Measurements from ENCODE around the gene ZNRF1.
"Not testable (repeated sequence)": the region's sequence is repeated elsewhere in the genome, so short reads cannot be mapped to it uniquely, and the experiment has no call there.

Gene ZNRF1

GRCh38 chr16:75114946-75115825 lies 116.4 kb downstream of the ZNRF1 start:
- no peak for DNase-seq (ENCODE audit: low read depth)

- no peak for DNase-seq (ENCODE audit: low read depth)
Observed at GRCh38 chr16:75116081-75116910, 117.5 kb downstream of the ZNRF1 start, which contains the start of gene LDHD. Gene LDHD (minus strand): TSS chr16:75116780. CDS start chr16:75116720, 60 bp downstream.

GRCh38 chr16:75116911-75117245 lies 118.1 kb downstream of the ZNRF1 start:
- no peak for DNase-seq (ENCODE audit: low read depth)

GRCh38 chr16:75118943-75119539 lies 120.2 kb downstream of the ZNRF1 start:
- no peak for DNase-seq (ENCODE audit: low read depth)

- DNase-seq (ENCODE audit: low read depth) = no peak
Observed at GRCh38 chr16:75120253-75120652, 121.4 kb downstream of the ZNRF1 start.

- no peak for DNase-seq (ENCODE audit: low read depth)
Observed at GRCh38 chr16:75121949-75122568, 123.2 kb downstream of the ZNRF1 start.

GRCh38 chr16:75122609-75123008 lies 123.8 kb downstream of the ZNRF1 start:
- DNase-seq (ENCODE audit: low read depth) = no peak

GRCh38 chr16:75127713-75128415 lies 129.0 kb downstream of the ZNRF1 start:
- DNase-seq (ENCODE audit: low read depth) = no peak

- not testable (repeated sequence) for DNase-seq (ENCODE audit: low read depth)
Observed at GRCh38 chr16:75129421-75130149, 130.8 kb downstream of the ZNRF1 start.

GRCh38 chr16:75130150-75130771 lies 131.4 kb downstream of the ZNRF1 start:
- no peak for DNase-seq (ENCODE audit: low read depth)

GRCh38 chr16:75131081-75131480 lies 132.3 kb downstream of the ZNRF1 start:
- DNase-seq (ENCODE audit: low read depth) = no peak

- no peak for DNase-seq (ENCODE audit: low read depth)
Observed at GRCh38 chr16:75138233-75138632, 139.4 kb downstream of the ZNRF1 start.

GRCh38 chr16:75138636-75139035 lies 139.8 kb downstream of the ZNRF1 start:
- DNase-seq (ENCODE audit: low read depth) = no peak

GRCh38 chr16:75139498-75139897 lies 140.7 kb downstream of the ZNRF1 start:
- no peak for DNase-seq (ENCODE audit: low read depth)

- no peak for DNase-seq (ENCODE audit: low read depth)
Observed at GRCh38 chr16:75143941-75144340, 145.1 kb downstream of the ZNRF1 start.

GRCh38 chr16:75147968-75148310 lies 149.1 kb downstream of the ZNRF1 start:
- no peak for DNase-seq (ENCODE audit: low read depth)

- DNase-seq (ENCODE audit: low read depth) = peak; percentile 86
Observed at GRCh38 chr16:75148311-75149195, 149.7 kb downstream of the ZNRF1 start, which contains the start of gene ZFP1. Gene ZFP1 (plus strand): TSS chr16:75148524. CDS start chr16:75152952, 4,428 bp downstream.

- no peak for DNase-seq (ENCODE audit: low read depth)
Observed at GRCh38 chr16:75151798-75152197, 153.0 kb downstream of the ZNRF1 start.

- DNase-seq (ENCODE audit: low read depth) = no peak
Observed at GRCh38 chr16:75152635-75153034, 153.8 kb downstream of the ZNRF1 start.

All from T-helper 22 cell (primary cell).